Activated B cell treated with CpG ODN at 0.5 μM for 24 hours (primary cell): ENCODE measurements around the gene FAR2. TPM values are rescaled to one million over a fixed set of nuclear protein-coding genes. Genes with fewer than 3 reads are reported as not detected.

Source experiments
- ATAC-seq: fragments of 200-7000 bp; cut with Tn5 transposase; one replicate; pipeline ENCODE4 v1.10.0; 2021; ENCODE audit warnings: low read depth, mild to moderate bottlenecking, moderate library complexity
- CTCF ChIA-PET: fragments of 350-600 bp; sonication (Branson Sonifier 250); formaldehyde crosslinking; loops from one replicate; lab custom pipeline; 2021; ENCODE audit warnings: antibody characterized with exemption; lab: Charles Lee
- POLR2A ChIA-PET: fragments of 350-600 bp; sonication (Branson Sonifier 250); formaldehyde crosslinking; loops from one replicate; lab custom pipeline; 2021; ENCODE audit warnings: antibody characterized with exemption; lab: Charles Lee
- DNase-seq: peaks from one replicate; pipeline ENCODE4 v3.0.0; 2022
- H3K27ac Mint-ChIP-seq: one replicate; pipeline ENCODE4 v1.8.0; 2020; ENCODE audit warnings: mixed read lengths
- H3K27me3 Mint-ChIP-seq: one replicate; pipeline ENCODE4 v1.8.0; 2021; ENCODE audit warnings: mixed read lengths
- H3K36me3 Mint-ChIP-seq: one replicate; pipeline ENCODE4 v1.8.0; 2021; ENCODE audit warnings: low read depth, mixed read lengths
- H3K4me1 Mint-ChIP-seq: one replicate; pipeline ENCODE4 v1.8.0; 2021; ENCODE audit warnings: mixed read lengths
- H3K4me3 Mint-ChIP-seq: one replicate; pipeline ENCODE4 v1.8.0; 2020; ENCODE audit warnings: mild to moderate bottlenecking, mixed read lengths
- H3K9me3 Mint-ChIP-seq: one replicate; pipeline ENCODE4 v1.8.0; 2020; ENCODE audit warnings: mixed read lengths
- intact Hi-C: fragments of 100-400 bp; cut with micrococcal nuclease; formaldehyde crosslinking; loops from one replicate; pipeline ENCODE4 v1.15.1; 2024
- total RNA-seq: library from RNA; stranded (reverse); gene quantifications from 2 replicates; pipeline ENCODE4 v1.2.3, GENCODE V29; 2022
- TF ChIP-seq, protein P1 (sequence below): fragments of 200-600 bp; IDR thresholded peaks from one replicate; pipeline ENCODE4 v1.8.0; 2022; ENCODE audit warnings: antibody characterized with exemption, mild to moderate bottlenecking

Gene FAR2
- total RNA-seq, 1 donor from 2014 or later = not detected

DNA sequence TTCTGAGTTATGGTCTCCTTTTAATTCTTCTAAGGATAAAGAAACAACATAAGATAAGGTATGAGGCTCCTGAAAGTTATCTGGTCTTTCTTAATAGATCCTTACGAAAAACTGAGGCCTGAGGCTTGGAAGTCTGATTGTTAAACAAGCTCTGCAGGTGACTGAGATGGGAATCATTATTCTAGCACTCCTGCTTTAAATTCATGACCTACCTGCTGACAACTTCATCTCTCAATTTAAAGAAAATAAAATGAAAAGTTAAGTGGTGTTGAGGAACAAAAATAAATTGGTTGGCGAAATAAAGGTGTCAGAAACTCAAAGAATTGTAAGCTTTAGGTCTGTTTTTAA lies 80.1 kb downstream of the FAR2 start:
- Mint-ChIP-seq H3K9me3 (no peaks in the 10 kb centered on the region), H3K36me3 (no peaks in the 10 kb centered on the region), H3K27me3 (no peaks in the 10 kb centered on the region), H3K4me3 (no peak overlapping the region), H3K4me1 (no peaks in the 10 kb centered on the region), H3K27ac (no peak overlapping the region)
- no peak for DNase-seq
- intact Hi-C loops = no loop called here
- POLR2A ChIA-PET = no interaction called here
- TF ChIP-seq, protein P1, sequence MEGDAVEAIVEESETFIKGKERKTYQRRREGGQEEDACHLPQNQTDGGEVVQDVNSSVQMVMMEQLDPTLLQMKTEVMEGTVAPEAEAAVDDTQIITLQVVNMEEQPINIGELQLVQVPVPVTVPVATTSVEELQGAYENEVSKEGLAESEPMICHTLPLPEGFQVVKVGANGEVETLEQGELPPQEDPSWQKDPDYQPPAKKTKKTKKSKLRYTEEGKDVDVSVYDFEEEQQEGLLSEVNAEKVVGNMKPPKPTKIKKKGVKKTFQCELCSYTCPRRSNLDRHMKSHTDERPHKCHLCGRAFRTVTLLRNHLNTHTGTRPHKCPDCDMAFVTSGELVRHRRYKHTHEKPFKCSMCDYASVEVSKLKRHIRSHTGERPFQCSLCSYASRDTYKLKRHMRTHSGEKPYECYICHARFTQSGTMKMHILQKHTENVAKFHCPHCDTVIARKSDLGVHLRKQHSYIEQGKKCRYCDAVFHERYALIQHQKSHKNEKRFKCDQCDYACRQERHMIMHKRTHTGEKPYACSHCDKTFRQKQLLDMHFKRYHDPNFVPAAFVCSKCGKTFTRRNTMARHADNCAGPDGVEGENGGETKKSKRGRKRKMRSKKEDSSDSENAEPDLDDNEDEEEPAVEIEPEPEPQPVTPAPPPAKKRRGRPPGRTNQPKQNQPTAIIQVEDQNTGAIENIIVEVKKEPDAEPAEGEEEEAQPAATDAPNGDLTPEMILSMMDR = no peak
- ATAC-seq = no peak
- CTCF ChIA-PET = no interaction called here

DNA sequence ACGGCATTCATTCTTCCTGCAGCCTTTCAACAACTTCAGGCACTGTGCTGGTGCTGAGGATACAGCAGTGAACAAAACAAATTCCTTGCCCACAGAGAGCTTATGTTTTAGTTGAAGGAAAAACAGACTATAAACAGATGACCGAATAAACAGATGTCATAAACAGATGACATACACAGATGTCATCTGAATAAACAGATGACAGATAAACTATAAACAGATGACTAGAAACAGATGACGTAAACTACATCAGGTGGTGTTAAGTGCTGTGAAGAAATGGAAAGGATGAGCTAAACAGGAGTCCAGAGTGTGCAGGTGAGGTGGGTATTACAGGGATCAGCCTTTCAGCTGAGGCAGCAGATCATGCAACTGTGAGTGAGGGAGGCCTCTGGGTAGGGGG lies 80.9 kb downstream of the FAR2 start:
- intact Hi-C loops = no loop called here
- DNase-seq (no peak), ATAC-seq (no peak)
- POLR2A ChIA-PET = no interaction called here
- Mint-ChIP-seq H3K27me3 (no peaks in the 10 kb centered on the region), H3K4me1 (no peaks in the 10 kb centered on the region), H3K4me3 (no peak overlapping the region), H3K27ac (no peak overlapping the region), H3K36me3 (no peaks in the 10 kb centered on the region), H3K9me3 (no peaks in the 10 kb centered on the region)
- TF ChIP-seq, protein P1 = no peak
- CTCF ChIA-PET = no interaction called here

DNA sequence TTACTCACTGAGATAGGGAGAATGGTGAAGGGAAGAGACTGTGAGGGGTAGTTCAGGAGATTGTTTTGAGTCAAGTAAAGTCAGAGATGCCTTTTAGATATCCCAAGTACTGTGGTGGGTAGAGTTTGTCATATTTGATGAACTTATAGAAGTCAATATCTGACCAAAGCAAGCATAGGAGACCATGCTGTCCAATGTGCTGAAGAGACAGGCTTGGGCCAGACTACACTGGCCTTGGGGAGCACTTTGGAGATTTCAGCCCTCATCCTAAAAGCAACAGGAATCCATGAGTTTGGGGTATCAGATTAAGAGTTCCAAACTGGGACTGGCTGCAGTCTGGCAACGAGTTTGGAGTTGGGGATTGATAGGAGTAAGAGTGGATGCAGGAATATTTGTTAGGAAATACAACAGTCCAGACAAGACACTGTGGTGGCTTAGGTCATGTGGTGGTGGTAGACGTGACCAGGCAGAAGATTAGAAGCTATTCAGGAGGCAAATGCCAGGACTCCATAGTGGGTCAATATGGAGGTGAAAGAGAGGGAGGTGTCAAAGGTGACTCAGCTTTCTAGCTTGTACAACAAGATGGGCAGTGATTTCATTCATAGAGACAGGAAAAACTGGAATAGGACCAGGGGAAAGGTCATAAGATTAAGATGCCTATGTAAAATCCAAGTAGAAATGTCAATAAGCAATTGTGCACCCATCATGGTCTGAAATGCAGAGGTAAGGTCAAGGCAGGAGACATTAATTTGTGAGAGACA lies 81.9 kb downstream of the FAR2 start:
- DNase-seq = no peak
- TF ChIP-seq, protein P1 = no peak
- Mint-ChIP-seq H3K27me3 (no peaks in the 10 kb centered on the region), H3K4me3 (no peak overlapping the region), H3K27ac (no peak overlapping the region), H3K9me3 (no peaks in the 10 kb centered on the region), H3K36me3 (no peaks in the 10 kb centered on the region), H3K4me1 (no peaks in the 10 kb centered on the region)
- intact Hi-C loops = no loop called here
- ATAC-seq = no peak
- POLR2A ChIA-PET = no interaction called here
- CTCF ChIA-PET = no interaction called here

DNA sequence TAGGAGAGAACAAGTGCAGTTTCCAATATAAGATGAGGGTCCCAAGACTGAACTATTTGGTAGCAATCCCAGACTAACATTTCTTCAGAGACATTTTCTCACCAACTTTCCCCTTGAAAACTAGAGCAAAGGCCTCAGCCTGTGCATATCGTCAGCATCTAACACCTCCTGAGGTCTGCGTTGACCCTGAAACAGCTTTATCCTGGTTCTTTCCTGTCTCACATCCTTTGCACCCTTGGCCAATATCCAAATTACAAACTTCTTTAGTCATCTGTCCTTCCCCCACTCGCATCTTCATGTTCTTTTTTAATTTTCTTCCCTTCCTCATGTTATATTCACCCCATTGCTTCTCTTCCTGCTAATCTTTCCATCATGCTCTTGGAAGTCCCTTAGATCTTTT lies 83.0 kb downstream of the FAR2 start:
- intact Hi-C loops = no loop called here
- H3K9me3 Mint-ChIP-seq = no peaks in the 10 kb centered on the region
- no peak for ATAC-seq
- no peak overlapping the region for H3K27ac Mint-ChIP-seq
- H3K36me3 Mint-ChIP-seq = no peaks in the 10 kb centered on the region
- POLR2A ChIA-PET = no interaction called here
- TF ChIP-seq, protein P1 = no peak
- H3K4me1 Mint-ChIP-seq = no peaks in the 10 kb centered on the region
- H3K4me3 Mint-ChIP-seq = no peak overlapping the region
- CTCF ChIA-PET = no interaction called here
- DNase-seq = no peak
- H3K27me3 Mint-ChIP-seq = no peaks in the 10 kb centered on the region

DNA sequence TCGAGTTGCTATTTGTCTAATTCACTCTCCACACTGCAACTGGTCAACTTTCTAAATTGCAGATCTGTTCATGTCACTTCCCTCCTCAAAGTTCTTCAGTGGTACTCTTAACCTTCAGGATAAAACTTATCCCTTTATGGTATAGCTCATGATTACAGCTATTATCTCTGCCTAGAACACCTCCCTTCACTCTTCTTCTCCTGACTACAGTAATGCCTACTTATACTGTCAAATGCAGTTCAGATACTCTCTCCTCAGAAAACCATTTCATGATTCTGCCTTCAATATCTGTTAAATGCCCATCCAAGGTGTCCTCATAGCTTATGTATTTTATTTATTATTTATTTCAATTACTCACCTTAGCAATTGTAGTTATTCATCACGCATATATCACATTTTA lies 85.5 kb downstream of the FAR2 start:
- DNase-seq = no peak
- Mint-ChIP-seq H3K36me3 (no peaks in the 10 kb centered on the region), H3K27ac (no peak overlapping the region), H3K4me3 (no peak overlapping the region), H3K27me3 (no peaks in the 10 kb centered on the region), H3K4me1 (no peaks in the 10 kb centered on the region), H3K9me3 (no peaks in the 10 kb centered on the region)
- intact Hi-C loops = no loop called here
- TF ChIP-seq, protein P1 = no peak
- POLR2A ChIA-PET = no interaction called here
- CTCF ChIA-PET = no interaction called here
- ATAC-seq = no peak
